GM19328 (cell line): ENCODE measurements around the gene MFN2.
"Not testable (repeated sequence)": the region's sequence is repeated elsewhere in the genome, so short reads cannot be mapped to it uniquely, and the experiment has no call there.

ENCODE experiments used
- ATAC-seq: cut with Tn5 transposase; IDR thresholded peaks from one replicate; pipeline ENCODE4 v1.9.1; 2021; ENCODE audit warnings: mild to moderate bottlenecking, moderate library complexity; ENCODE audit not compliant: unreplicated experiment

The MFN2 gene

GRCh38 chr1:11979851-11980675, at the start of gene MFN2:
Gene MFN2, plus strand, starts transcription at chr1:11980444. Its CDS starts 8,725 bp downstream, at chr1:11989169.
- ATAC-seq: peak; percentile 86

DNA sequence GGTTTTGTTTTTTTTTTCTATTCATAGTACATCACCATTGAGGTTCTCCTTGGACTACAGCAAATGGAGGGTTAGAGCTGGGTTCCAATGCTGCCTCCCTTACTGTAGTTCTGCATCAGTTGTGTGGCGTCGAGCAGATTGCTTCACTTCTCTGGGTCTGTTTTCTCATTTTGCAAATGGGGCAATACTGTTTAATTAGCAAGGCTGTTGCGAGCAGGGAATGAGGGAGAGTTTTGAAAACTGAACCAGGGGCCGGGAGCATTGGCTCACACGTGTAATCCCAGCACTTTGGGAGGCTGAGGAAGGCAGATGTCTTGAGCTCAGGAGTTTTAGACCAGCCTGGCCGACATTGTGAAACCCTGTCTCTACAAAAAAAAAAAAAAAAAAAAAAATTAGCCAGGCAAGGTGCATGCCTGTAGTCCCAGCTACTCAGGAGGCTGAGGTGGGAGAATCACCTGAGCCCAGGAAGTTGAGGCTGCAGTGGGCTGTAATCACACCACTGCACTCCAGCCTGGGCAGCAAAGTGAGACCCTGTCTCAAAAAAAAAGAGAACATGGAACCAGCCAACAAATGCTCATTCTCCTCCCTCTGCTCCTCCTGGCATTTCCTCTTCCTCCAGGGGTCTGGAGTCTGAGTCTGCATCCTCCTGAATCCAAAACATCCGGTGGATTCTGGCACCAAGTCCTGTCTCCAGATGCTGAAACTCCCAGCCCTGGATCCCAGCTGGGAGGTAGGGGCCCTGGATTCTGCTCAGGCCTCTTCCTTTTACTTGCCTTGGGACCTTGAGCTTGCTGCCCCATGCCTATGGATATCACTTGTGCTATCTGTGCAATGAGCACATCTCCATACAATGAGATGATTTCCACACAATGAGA, 49.4 kb upstream of the MFN2 start:
- ATAC-seq: no peak

GRCh38 chr1:11931845-11932244, 48.4 kb upstream of the MFN2 start:
- ATAC-seq: no peak

GRCh38 chr1:11934302-11935056, 45.8 kb upstream of the MFN2 start, which contains the start of gene PLOD1:
Gene PLOD1, plus strand, starts transcription at chr1:11934717. Its CDS starts 63 bp downstream, at chr1:11934780.
- ATAC-seq: peak; percentile 89

- no peak for ATAC-seq
These were observed 45.2 kb upstream of the MFN2 start for GRCh38 chr1:11935057-11935412.

GRCh38 chr1:11935733-11936132, 44.5 kb upstream of the MFN2 start:
- ATAC-seq: not testable (repeated sequence)

DNA sequence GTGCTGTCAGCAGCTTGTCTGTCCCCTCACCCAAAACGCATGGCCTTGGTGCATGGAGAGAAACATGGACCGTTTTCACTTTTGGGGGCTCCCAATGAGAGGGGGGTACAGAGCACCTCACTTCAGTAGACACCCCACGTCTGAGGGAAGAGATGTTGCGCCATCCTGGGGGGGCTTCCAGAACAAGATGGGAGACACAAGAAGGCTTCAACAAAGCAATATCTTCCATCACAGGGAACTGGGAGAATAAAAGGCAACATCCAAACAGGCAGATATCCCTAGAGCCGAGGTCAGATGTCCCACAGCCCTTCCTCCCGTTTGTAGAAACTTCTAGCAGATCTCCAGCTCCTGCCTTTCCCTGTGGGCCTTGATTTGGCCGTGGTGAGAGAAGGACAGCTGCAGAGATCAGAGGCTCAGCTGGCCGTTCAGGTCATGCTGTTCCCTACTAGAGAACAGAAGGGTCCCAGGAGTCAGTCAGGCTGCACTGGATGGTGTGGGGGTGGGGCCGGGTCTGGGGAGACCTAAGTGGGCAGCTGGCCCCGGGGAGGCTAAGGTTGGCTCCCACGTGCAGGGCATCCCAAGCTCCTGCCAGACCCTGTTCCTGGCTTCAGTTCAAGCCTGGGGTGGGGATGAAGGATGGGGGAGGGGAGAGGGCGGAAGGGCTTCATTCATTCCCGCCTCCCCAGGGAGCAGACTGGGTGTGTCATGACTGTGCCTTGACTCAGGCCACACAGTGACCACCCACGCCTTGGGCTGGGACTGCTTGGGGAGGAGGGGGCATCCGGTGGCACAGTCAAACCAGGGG, 41.3 kb upstream of the MFN2 start:
- ATAC-seq: no peak

GRCh38 chr1:11939794-11940193, 40.5 kb upstream of the MFN2 start:
- ATAC-seq: not testable (repeated sequence)

DNA sequence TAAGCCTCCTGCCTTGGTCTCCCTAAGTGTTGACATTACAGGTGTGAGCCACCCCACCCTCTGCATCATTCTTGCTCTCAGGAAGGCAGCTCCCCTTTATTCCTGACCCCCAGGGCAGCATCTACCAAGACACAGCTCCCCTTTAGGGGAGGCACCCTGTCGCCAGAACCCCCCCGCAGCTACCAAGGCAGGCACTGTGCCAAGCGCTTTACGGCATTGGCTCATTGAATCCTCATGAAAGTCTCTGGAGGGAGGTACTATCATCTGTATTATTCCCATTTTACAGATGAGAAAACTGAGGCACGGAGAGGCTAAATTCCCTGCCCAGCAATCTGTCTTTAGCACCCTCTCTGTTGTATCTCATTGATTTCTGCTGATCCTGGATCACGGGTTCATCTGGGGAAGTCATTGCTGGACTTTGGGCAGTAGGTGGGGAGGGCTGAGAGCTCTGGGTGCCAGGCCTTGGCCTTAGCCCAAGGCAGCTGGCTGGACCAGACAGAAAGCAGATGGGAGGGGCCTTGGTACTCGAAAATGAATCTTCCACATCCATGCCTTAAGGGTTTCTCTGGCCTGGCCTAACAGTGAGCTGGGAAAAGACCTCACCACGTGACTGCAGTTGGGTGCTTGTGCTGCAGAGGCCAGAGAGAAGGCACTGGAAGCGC, 39.9 kb upstream of the MFN2 start:
- no peak for ATAC-seq

GRCh38 chr1:11942280-11942679, 38.0 kb upstream of the MFN2 start:
- no peak for ATAC-seq

DNA sequence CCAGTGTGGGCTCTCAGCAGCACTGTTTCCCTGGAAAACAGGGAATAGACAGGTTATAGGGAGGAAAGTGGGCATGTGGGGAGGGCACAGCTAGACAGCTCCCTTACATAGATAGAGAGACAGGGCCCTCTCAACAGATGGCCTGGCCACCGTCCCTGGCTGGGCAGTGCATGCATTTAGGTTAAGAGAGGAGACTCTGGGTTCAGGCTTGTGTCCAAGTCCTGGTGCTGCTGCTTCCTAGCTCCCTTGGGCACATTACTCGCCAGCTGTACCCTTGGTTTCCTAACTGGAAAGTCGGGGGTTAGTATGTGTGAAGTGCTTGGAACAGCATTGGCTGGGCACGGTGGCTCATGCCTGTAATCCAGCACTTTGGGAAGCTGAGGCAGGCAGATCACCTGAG, 36.6 kb upstream of the MFN2 start:
- ATAC-seq: no peak

DNA sequence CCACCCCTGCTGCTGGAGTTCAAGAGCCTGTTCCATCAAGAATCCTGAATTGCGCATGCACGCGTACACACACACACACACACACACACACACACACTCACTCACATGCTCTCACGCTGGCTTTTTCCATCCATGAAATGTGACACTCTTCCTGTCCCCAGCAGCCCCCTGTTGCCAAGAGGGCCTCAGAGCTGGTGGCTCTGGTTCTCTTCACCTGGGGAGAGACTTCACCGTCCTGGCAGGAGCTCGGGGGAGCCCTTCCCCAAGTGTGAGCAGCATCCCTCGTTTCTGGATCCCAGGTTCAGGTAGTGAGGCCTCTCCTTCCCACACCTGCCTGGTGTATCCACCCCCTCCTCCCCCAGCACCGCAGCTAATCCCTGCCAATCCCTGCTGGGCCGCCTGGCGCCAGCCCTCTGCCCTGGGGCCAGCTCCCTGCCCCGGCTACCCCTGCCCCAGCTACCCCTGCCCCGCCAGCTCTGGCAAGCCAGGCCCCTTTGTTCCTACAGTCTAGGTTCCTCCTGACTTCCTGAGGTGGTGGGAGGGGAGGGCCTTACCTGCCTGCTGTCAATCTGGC, 35.8 kb upstream of the MFN2 start:
- ATAC-seq: no peak

GRCh38 chr1:11946647-11947046, 33.6 kb upstream of the MFN2 start:
- no peak for ATAC-seq

GRCh38 chr1:11948822-11949458, 31.3 kb upstream of the MFN2 start:
- ATAC-seq: no peak

DNA sequence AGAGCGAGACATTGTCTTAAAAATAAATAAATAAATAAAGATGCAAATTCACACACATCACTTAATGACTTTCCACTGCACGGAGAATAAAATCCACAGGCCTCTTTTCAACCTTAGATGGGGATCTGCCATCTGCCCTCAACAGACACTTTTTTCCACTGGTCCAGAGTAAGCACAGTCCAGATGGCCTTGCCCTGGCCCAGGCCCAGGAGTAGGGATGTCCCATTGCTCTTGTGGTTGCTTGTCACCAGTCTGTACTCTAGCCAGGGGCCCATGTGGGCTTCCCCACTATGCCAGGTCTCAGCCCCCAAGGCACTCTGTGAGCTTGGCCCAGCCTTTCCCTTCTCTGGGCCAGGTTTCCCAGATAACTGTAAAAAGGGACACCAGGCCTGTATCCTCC, 28.3 kb upstream of the MFN2 start:
- no peak for ATAC-seq

- no peak for ATAC-seq
These were observed 27.7 kb upstream of the MFN2 start for GRCh38 chr1:11952455-11953109.

- ATAC-seq: no peak
These were observed 25.0 kb upstream of the MFN2 start for GRCh38 chr1:11955221-11955620.

DNA sequence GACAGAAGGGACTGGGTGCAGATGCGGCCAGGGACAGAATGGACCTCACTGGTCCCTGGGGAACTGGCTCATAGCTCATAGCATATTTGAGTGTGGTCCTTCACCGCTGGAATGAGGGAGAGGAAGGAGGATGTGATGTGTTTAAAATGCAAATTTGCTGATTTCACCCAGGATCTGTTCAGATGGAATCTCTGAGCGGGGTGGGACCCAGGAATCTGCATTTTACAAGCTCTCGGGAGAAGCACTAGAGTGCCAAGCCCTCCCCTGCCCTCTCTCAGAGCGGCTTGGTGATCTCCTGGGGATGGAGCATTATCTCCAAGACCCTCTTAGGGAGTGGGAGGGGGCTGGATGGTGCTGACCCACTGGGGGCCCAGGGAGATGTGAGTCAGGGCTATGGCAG, 22.8 kb upstream of the MFN2 start:
- no peak for ATAC-seq
